Ecto neural progenitor cell (in vitro differentiated cells): ENCODE measurements around the gene GALNT14.

Source experiments
- DNase-seq: peaks from one replicate; pipeline ENCODE4 v3.0.0-alpha.2; 2018; ENCODE audit warnings: low spot score

GALNT14 gene

GRCh38 chr2:31011587-31011986 lies 126.7 kb downstream of the GALNT14 start:
- no peak for DNase-seq

- DNase-seq: no peak
Measured at GRCh38 chr2:31008561-31009114, 129.6 kb downstream of the GALNT14 start.

- no peak for DNase-seq
Measured at GRCh38 chr2:31004257-31004656, 134.0 kb downstream of the GALNT14 start.

- no peak for DNase-seq
Measured at GRCh38 chr2:31003749-31004148, 134.5 kb downstream of the GALNT14 start.

GRCh38 chr2:31002537-31003150 lies 135.6 kb downstream of the GALNT14 start:
- DNase-seq: no peak

GRCh38 chr2:31000970-31001369 lies 137.3 kb downstream of the GALNT14 start:
- no peak for DNase-seq

GRCh38 chr2:30998672-30999071 lies 139.6 kb downstream of the GALNT14 start:
- no peak for DNase-seq

- no peak for DNase-seq
Measured at GRCh38 chr2:30997979-30998378, 140.3 kb downstream of the GALNT14 start.

GRCh38 chr2:30994227-30995056 lies 143.8 kb downstream of the GALNT14 start:
- no peak for DNase-seq

- DNase-seq: no peak
Measured at GRCh38 chr2:30992781-30993180, 145.5 kb downstream of the GALNT14 start.

- DNase-seq: no peak
Measured at GRCh38 chr2:30990671-30991070, 147.6 kb downstream of the GALNT14 start.

- no peak for DNase-seq
Measured at GRCh38 chr2:30990176-30990575, 148.1 kb downstream of the GALNT14 start.

- no peak for DNase-seq
Measured at GRCh38 chr2:30989746-30990145, 148.5 kb downstream of the GALNT14 start.

- DNase-seq: no peak
Measured at GRCh38 chr2:30987566-30987965, 150.7 kb downstream of the GALNT14 start.

- DNase-seq: no peak
Measured at GRCh38 chr2:30986231-30986580, 152.0 kb downstream of the GALNT14 start.

GRCh38 chr2:30985493-30986230 lies 152.6 kb downstream of the GALNT14 start:
- DNase-seq: no peak

GRCh38 chr2:30984148-30984547 lies 154.1 kb downstream of the GALNT14 start:
- DNase-seq: no peak

GRCh38 chr2:30981510-30981909 lies 156.7 kb downstream of the GALNT14 start:
- DNase-seq: no peak

- no peak for DNase-seq
Measured at GRCh38 chr2:30981096-30981495, 157.1 kb downstream of the GALNT14 start.

GRCh38 chr2:30979822-30980245 lies 158.4 kb downstream of the GALNT14 start:
- no peak for DNase-seq

GRCh38 chr2:30978854-30979253 lies 159.4 kb downstream of the GALNT14 start:
- DNase-seq: no peak

GRCh38 chr2:30978044-30978443 lies 160.2 kb downstream of the GALNT14 start:
- DNase-seq: no peak

- DNase-seq: no peak
Measured at GRCh38 chr2:30975156-30975555, 163.1 kb downstream of the GALNT14 start.
